ENCODE data around the gene TNFRSF14.

TNFRSF14 gene

GRCh38 chr1:2520806-2521205 lies 35.4 kb upstream of the TNFRSF14 start:
- no peak for DNase-seq (ENCODE audit: low read depth, low spot score)
- no peak overlapping the region for H3K4me3 ChIP-seq (ENCODE audit: low read length)

DNA sequence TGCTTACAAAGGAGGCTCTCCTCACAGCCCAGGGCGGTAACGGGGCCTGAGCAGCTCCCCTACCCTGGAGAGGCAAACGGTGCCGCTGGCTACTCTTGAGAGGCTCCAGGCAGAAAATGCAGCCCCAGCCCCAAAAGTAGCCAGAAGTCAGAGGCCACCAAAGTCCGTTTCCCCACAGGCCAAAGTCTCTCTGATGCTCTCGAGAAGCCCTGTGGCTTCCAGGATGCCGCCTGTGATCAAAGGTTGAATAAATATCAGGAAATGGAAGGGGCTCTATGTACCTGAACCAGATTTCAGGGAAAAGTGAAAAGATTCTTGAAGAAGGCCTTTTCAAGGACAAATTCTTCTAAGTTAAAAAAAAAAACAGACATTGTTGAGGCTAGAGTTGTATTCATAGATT lies 33.9 kb upstream of the TNFRSF14 start:
- no peak overlapping the region for H3K4me3 ChIP-seq (ENCODE audit: low read length)
- DNase-seq (ENCODE audit: low read depth, low spot score) = no peak

- no peak overlapping the region for H3K4me3 ChIP-seq (ENCODE audit: low read length)
- DNase-seq (ENCODE audit: low read depth, low spot score) = no peak
These were observed 32.8 kb upstream of the TNFRSF14 start for GRCh38 chr1:2523191-2523890.

DNA sequence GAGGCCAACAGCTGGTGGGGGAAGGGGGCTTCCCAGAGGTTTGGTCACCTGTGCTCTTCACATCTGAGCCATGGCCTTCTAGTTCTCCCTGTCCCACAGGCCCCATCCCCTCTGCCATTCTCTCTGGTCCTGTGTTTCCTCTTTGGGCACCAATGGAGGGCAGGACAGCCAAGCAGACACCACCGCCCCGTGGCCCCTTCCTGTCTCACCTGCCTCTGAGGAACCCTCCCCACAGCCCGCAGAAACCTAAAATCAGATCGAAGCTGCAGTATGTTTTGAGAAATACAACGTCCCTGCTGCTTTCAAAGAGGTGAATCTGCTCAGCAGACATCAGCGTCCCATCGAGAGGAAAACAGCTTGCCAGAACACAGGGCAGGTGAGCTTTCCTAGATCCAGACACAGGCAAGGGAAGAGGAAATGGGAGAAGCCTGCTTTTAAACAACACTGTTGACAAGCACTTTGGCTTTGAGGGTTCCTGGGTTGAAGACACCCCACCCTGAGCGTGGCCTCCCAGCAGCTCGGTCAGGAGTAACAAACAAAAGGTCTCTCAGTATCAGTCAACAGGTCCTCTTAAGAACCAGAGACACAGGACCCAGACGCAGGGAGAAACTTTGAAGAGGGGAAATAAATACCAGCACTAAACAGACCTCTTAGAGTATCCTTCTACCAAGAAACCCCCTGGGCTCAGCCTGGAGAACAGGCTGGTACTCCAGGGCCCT lies 32.1 kb upstream of the TNFRSF14 start:
- H3K4me3 ChIP-seq (ENCODE audit: low read length) = no peak overlapping the region

GRCh38 chr1:2525572-2525919 lies 30.6 kb upstream of the TNFRSF14 start:
- peak overlapping the region; percentile 81 for H3K4me3 ChIP-seq (ENCODE audit: low read length)
- no peak for DNase-seq (ENCODE audit: low read depth, low spot score)

More for the DNA sequence above, 32.1 kb upstream of the TNFRSF14 start:
- DNase-seq (ENCODE audit: low read depth, low spot score) = no peak

GRCh38 chr1:2525920-2526823 lies 30.0 kb upstream of the TNFRSF14 start, which contains the start of gene PANK4:
PANK4 (minus strand) TSS chr1:2526596; CDS start chr1:2526587, 9 bp downstream.
- H3K4me3 ChIP-seq (ENCODE audit: low read length) = peak within 1 kb of the TSS; percentile 81
- DNase-seq (ENCODE audit: low read depth, low spot score) = peak; percentile 83

- DNase-seq (ENCODE audit: low read depth, low spot score) = peak; percentile 35
- H3K4me3 ChIP-seq (ENCODE audit: low read length) = peak overlapping the region; percentile 81
These were observed 29.2 kb upstream of the TNFRSF14 start for GRCh38 chr1:2526824-2527555.

- no peak overlapping the region for H3K4me3 ChIP-seq (ENCODE audit: low read length)
- no peak for DNase-seq (ENCODE audit: low read depth, low spot score)
These were observed 28.7 kb upstream of the TNFRSF14 start for GRCh38 chr1:2527556-2527860.

- H3K4me3 ChIP-seq (ENCODE audit: low read length) = no peak overlapping the region
- no peak for DNase-seq (ENCODE audit: low read depth, low spot score)
These were observed 28.2 kb upstream of the TNFRSF14 start for GRCh38 chr1:2528016-2528415.

- H3K4me3 ChIP-seq (ENCODE audit: low read length) = no peak overlapping the region
- DNase-seq (ENCODE audit: low read depth, low spot score) = no peak
These were observed 27.6 kb upstream of the TNFRSF14 start for GRCh38 chr1:2528611-2528965.

- H3K4me3 ChIP-seq (ENCODE audit: low read length) = no peak overlapping the region
- no peak for DNase-seq (ENCODE audit: low read depth, low spot score)
These were observed 27.0 kb upstream of the TNFRSF14 start for GRCh38 chr1:2528966-2529783.

GRCh38 chr1:2529784-2530512 lies 26.2 kb upstream of the TNFRSF14 start, which contains the start of gene HES5:
HES5 (minus strand) TSS chr1:2530263; CDS start chr1:2530164, 99 bp downstream.
- DNase-seq (ENCODE audit: low read depth, low spot score) = no peak
- H3K4me3 ChIP-seq (ENCODE audit: low read length) = no peak within 1 kb of the TSS

DNA sequence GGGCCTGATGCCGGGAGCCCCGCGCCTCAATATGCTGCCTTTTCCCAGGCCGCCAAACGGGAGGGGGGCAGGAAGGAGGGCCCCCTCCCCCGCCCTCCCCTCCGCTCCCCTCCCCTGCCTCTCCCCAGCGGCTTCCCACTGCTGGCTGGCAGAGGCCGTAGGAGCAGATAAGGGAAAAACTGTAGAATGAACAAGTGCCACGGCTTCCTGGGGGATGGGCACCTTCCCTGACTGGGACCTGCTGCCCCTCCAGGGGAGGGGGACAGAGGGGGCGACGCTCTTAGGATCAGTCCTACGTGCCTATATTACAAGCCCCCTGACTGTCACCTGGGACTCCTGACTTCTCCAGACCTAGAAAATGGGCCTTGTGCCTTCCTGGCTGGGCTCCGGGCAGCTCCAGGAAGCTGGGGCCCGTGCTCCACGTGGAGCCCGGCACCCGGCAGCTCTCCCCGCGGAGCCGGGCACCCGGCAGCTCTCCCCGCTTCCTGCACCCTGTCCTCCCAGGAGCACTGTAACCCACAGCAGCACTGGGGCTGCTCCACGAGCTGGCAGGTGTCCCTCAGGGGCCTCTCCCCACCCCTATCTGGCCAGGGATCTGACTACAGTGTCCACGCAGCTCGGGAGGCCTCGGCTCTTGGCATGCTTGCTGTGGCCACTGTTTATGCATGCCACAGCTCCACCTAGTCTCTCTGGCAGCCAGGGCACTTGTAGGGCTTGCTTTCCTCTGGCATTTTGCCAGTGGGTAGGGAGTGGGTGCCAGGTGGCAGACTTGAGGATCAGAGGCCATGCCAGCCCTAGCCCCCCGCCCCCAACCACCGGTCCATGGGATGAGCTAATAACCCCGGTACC lies 25.4 kb upstream of the TNFRSF14 start:
- no peak overlapping the region for H3K4me3 ChIP-seq (ENCODE audit: low read length)
- DNase-seq (ENCODE audit: low read depth, low spot score) = no peak

DNA sequence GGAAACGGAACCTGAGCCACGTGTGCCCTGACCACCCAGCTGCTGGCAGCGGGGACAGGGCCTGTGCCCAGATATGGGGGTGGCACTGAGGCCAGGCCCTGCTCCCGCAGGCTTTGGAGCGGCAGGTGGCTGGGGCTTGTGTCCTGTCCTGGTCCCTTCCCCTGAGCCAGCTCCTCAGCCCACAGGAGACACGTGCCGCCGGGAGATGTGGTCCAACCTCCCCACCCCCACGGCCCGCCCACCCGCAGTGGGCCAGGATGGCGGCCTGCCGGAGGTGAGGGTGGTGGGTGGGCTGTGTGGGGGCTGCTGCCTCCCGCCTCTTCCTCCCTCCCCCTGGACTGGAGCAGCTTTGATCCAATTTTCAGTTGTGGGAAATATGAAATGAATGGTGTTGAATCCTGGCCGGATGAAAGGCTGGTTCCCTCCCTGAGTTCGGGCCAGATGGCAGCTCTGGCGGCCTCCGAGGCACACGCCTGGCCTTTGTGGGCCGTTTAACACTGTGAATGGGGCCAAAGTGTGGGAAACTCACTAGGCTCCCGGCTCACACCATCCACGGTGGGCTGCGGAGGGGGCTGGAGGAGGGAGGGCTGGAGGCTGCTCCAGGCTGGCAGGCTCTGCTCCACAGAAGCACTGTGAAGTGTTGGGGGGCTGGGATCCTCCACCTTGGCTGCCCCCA lies 23.5 kb upstream of the TNFRSF14 start:
- H3K4me3 ChIP-seq (ENCODE audit: low read length) = no peak overlapping the region
- DNase-seq (ENCODE audit: low read depth, low spot score) = no peak

DNA sequence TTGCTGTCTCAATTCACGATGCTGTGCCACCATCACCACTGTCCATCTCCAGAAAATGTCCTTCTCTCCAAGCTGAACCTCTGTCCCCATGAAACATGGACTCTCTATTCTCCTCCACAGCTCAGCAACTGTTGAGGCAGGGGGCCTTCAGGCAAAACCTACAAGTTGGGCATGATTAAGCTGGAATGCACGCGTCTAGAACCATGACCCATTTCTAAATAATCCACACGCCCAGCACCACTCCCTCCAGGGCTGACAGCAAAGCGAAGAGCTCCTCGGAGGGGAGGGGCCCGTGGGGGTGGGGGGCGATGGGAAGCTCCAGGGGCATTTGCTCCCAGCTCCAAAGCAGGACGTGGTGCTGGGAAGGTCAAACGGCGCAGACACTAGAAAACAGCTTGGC lies 22.8 kb upstream of the TNFRSF14 start:
- H3K4me3 ChIP-seq (ENCODE audit: low read length) = no peak overlapping the region
- no peak for DNase-seq (ENCODE audit: low read depth, low spot score)

GRCh38 chr1:2534315-2534686 lies 21.9 kb upstream of the TNFRSF14 start:
- no peak for DNase-seq (ENCODE audit: low read depth, low spot score)
- H3K4me3 ChIP-seq (ENCODE audit: low read length) = no peak overlapping the region

Data from Jurkat, Clone E6-1 (cell line).